ENCODE data around the gene PIAS3.
"Not testable (repeated sequence)": the region's sequence is repeated elsewhere in the genome, so short reads cannot be mapped to it uniquely, and the experiment has no call there.

PIAS3 gene

GRCh38 chr1:145871994-145872924 is 13.4 kb upstream of the PIAS3 start:
- peak; percentile 28 for DNase-seq

GRCh38 chr1:145868232-145868631 is 9.4 kb upstream of the PIAS3 start:
- DNase-seq = no peak

GRCh38 chr1:145863282-145864018 is 4.6 kb upstream of the PIAS3 start:
- DNase-seq = no peak

- no peak for DNase-seq
Observed at GRCh38 chr1:145859491-145860023, 676 bp upstream of the PIAS3 start.

- DNase-seq = no peak
Observed at GRCh38 chr1:145858238-145858900, 512 bp downstream of the PIAS3 start.

- DNase-seq = no peak
Observed at GRCh38 chr1:145857170-145857569, 1.7 kb downstream of the PIAS3 start.

- DNase-seq = no peak
Observed at GRCh38 chr1:145855426-145855948, 3.4 kb downstream of the PIAS3 start.

- no peak for DNase-seq
Observed at GRCh38 chr1:145849356-145850160, 9.3 kb downstream of the PIAS3 start.

GRCh38 chr1:145847827-145848226 is 11.1 kb downstream of the PIAS3 start:
- no peak for DNase-seq

- no peak for DNase-seq
Observed at GRCh38 chr1:145846201-145846612, 12.7 kb downstream of the PIAS3 start.

GRCh38 chr1:145845514-145846161 is 13.2 kb downstream of the PIAS3 start, which contains the start of gene NUDT17:
Gene NUDT17 (plus strand): TSS chr1:145845630. CDS start chr1:145845641, 11 bp downstream.
- DNase-seq = peak; percentile 19

- peak; percentile 66 for DNase-seq
Observed at GRCh38 chr1:145845144-145845513, 13.8 kb downstream of the PIAS3 start.

GRCh38 chr1:145843031-145843430 is 15.8 kb downstream of the PIAS3 start:
- DNase-seq = no peak

- no peak for DNase-seq
Observed at GRCh38 chr1:145837656-145838055, 21.2 kb downstream of the PIAS3 start.

GRCh38 chr1:145830810-145831209 is 28.1 kb downstream of the PIAS3 start:
- not testable (repeated sequence) for DNase-seq

GRCh38 chr1:145828367-145829026 is 30.4 kb downstream of the PIAS3 start:
- no peak for DNase-seq

GRCh38 chr1:145827966-145828365 is 30.9 kb downstream of the PIAS3 start:
- no peak for DNase-seq

GRCh38 chr1:145826030-145826429 is 32.9 kb downstream of the PIAS3 start:
- no peak for DNase-seq

GRCh38 chr1:145824499-145824842 is 34.4 kb downstream of the PIAS3 start:
- no peak for DNase-seq

GRCh38 chr1:145823565-145824498 is 35.0 kb downstream of the PIAS3 start, which contains the start of the genes POLR3C and RNF115:
Gene POLR3C (plus strand): TSS chr1:145824200. CDS start chr1:145825777, 1,577 bp downstream.
Gene RNF115 (minus strand): TSS chr1:145824095. CDS start chr1:145823873, 222 bp downstream.
- peak; percentile 83 for DNase-seq

All from GF-D8 (cell line).